Embryonic facial prominence (tissue), 1 donor: Measurements from ENCODE around the gene RPL36A.
A peak's percentile ranks its signal among the peaks of the same experiment; 100 is the strongest.

Experiments used
- DNase-seq: peaks from one replicate; pipeline ENCODE4 v3.0.0-alpha.2; 2016; ENCODE audit errors: extremely low spot score

Gene RPL36A

DNA sequence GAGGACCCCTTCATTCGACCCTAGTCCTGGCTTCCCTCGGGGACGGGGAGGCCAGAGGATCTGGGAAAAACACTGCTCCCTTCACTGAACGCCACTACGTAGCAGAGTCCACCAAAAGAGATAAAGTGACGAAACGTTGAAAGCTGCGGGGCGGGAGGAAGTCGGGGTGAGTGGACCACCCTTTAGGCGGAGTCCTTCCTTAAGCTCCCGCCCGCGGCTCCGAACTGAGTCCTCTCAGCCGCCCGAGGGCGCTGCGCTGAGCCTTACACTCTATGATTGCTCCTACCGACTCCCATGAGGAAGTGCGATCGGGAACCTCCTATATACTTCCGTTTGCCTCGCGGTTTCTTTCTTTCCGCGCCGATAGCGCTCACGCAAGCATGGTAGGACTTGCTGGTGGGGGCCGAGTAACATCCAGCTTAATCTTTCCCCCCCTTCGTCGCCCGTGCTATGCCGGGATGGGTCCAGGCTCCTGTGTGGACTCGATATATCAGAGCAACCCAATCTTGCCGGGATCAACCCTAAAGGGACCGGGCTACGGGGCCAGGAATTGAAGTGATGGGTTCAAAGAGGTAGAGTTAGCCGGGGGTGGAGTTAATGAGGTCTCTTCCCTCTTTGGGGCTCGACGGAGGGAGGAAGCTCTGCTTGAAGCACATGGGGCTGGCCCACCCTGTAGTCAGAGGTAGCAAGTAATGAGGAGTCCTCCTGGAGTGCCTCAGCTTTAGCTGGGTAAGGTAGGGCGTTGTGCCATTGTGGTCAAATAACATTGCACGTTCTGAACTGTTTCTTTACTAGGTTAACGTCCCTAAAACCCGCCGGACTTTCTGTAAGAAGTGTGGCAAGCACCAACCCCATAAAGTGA, at the start of gene RPL36A:
TSS of gene RPL36A (plus strand) at position 348 of the 862 bp plus-strand sequence. CDS start at position 381, 33 bp downstream.
- peak; percentile 80 for DNase-seq

DNA sequence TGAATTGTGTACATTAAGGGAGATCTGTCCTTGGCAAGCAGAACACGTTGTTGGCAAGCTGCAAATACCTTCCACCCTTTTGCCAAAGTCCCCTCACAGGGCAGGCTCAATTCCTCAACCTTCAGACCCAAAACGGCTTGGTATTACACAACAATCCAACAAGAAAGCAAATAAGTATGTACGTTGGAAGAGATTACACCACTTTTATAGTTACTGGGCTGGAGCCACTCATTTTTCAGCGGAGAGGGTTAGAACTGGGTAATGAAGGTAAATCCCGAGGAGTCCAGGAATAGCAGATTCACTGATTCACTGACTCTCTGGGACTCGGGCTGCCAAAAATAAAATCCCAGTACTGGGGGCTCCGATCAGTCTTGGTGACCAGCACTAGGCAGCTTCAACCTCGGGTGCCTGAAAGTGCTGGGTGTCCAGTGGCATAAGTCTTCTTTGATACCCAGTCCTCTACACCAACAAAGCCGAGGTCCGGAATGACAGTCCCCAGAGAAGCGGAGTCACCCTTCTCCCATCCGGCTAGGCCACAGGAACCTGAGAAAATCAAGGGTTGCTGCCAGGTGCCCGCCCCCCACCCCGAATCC, 42.9 kb upstream of the RPL36A start:
- DNase-seq, result no peak

DNA sequence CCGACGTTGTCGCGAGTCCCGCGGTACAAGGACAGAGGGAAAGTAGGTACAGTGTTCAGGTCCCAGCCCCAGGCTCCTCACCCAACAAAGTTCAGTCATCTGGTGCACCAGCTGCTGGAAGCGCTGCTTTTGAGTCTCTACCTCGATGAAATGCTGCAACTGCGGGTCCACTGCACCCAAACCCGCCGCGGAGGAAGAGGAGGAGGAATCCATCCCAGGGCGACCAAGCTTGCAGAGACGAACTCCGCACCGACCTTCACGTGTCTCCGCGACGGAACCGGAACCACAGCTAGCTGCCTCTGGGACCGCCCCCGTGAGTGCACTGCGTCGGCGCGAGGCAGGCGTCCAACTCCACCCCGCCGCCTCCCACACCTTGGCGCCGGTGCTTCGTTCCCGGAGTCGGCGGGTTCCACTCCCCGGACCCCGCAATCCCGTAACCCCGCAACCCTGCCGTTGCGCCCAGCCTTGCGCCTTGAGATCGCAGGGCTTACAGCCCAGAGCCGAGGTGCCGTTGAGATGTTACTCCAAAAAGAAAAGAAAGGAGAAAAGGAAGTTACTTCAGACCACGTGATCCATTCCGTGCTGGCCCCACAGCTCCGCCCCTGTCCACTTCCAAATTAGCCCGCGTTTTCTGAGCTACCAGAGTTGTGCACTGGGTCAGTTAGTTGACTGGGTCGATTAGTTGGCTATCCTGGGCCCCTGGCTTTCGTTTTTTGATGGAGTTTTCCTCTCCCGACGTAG, 42.2 kb upstream of the RPL36A start, which contains the start of gene TIMM8A:
TSS of gene TIMM8A (minus strand) at position 291 of the 741 bp plus-strand sequence. CDS start at position 213, 78 bp downstream.
- DNase-seq, result peak; percentile 14

DNA sequence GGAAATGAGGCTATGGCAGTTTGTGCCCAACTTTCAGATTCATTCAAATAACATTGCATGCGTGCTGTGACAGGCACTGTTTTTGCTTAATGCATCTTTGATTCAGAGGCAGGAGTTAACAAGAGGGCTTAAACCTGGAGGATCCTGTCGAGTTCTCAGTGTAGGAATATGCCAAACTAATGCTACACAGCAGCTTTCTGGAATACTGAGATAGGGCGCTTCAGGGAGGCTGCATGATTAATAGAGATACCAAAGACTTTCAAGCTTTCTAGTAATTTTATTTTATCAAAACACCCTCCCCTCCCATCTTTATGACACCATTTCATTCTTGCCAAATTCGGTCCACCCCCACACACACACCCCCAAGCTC, 41.6 kb upstream of the RPL36A start:
- no peak for DNase-seq

DNA sequence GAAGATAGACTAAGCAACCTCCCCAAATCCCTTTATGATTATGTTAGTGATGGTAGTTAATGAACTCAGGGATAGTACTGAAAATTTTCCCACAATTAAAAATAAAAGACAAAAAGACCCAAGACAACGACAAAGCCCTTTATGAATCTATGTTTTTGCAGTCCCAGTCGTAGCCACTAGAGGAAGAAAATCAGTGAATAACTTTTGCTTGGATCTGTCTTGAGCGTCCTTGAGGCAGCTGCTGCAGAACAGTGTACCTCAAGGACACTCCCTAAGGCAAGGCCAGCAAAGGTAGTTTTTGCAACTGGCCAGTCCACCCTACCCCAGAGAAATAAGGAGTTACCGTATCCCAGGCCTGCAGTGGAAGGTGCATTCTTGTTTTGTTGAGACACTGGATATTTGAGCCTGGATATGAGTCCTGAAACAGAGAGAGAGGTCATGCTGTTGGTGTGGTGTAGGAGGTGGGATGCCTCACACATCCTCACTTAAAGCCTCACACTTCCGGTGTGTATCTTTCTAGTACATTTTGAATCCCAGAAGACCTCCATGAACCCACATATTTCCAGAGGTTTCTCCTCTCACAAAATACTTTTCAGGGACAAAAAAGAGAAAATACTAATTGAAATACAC, 33.5 kb upstream of the RPL36A start:
- no peak for DNase-seq

DNA sequence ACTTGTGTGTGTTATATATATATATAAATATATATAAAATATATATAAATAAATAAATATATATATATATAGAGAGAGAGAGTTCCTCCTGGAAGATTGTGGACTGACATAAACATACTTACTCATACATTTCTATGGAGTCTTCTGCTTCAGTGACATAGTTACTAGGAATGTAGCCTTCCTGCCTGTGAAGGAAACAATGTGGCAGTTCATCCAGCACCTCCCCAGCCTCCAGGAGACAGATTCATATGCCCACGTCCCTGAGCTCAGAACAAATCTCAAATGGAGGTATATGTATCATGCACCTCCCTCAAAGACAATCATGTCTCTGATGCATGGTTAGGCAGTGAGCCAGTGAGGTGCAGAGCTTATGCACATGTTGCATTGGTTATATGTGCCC, 30.8 kb upstream of the RPL36A start:
- DNase-seq, result no peak

DNA sequence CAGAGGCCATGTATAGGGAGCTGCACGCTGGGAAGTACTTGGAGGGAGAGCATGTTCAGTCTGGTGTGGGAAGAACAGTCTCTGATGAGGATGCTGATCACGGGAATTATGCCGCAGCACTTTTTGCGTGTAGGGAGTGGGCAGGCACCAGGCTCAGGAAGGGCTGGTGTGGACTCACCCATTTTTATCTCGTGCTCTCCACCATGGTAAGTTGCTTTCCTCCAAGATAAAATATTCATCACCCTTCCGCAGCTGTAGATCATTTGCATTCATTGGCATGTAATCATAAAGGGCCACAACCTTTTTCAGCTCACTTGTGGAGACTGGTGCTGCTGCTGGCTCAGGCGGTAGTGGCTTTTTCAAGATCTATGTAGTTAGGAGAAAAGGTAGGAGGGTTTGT, 30.4 kb upstream of the RPL36A start:
- DNase-seq, result no peak

DNA sequence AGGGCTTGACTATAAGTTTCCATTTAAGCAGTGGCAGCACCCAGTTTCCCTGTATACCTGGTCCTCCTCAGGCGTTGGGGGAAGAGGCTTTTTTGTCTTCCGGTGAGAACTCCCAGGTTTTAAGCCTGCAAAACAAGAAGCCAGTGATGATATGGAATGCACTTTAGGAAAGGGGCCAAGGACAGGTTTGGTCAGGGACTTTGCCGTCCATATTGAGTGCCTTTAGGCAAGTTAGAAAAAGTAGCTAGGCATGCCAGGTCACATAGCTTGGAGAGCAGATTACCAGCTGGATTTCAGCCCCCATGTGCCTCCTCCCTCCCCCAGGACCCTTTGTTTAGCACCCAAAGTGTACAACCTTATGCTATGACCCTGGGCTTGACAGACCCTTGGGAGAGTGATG, 28.7 kb upstream of the RPL36A start:
- no peak for DNase-seq

DNA sequence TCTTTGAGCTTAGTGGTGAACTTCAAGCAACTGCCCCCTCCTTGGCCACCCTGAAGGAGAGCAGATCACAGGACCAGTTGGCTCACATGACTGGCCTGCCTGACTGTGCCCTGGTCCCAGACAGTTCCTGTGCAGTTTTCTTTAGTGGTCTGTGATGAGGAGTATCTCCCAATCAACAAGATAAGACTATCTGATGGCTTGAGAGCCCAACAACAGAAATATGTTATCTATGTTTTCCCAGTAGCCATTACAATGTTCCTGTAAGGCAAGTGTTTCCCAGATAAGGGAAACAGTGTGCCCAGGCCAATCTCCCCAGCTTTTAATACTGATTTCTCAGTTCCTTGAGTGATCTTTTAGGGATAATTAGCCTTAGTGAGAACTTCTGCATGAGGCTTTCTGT, 28.1 kb upstream of the RPL36A start:
- no peak for DNase-seq

DNA sequence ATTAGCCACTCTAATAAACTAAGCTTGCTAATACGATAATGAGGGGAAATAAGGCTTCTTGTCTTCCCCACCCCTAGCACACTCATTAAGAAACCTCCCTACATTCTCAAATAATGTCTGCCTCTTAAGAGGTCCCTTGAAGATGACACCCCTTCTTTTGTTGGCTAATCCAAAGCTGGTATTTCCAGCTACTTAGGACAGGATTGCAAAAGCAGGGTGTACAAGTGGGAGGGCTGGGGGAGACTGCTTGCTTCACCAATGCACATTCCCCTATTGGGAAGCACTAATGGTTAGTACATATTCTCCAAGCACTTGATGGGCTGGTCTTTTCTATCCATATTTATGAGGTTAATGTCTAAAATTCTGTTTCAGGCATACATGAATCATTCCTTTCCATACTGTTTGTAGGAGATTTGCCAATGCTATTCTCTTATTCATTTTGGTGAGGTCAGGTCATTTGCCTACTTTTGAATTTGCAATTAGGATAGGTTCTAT, 25.5 kb upstream of the RPL36A start:
- no peak for DNase-seq

DNA sequence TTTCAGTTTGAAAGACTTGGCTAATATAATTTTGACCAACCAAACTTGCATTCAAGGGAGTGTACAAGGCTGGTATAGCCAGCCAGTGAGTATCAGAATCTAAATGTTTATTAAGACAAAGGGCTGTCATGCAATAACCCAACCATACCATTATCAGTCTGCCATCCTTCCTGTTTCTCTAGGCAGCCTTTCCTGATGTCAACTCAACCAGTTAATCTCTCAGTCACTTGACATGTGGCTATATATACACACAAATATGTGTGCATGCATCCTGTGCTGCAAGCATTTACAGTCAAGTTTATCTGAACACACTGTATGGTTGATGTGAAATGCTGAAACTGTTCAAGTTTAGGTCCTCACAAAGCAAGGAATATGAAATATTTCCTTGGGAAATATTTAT, 22.0 kb upstream of the RPL36A start:
- no peak for DNase-seq

DNA sequence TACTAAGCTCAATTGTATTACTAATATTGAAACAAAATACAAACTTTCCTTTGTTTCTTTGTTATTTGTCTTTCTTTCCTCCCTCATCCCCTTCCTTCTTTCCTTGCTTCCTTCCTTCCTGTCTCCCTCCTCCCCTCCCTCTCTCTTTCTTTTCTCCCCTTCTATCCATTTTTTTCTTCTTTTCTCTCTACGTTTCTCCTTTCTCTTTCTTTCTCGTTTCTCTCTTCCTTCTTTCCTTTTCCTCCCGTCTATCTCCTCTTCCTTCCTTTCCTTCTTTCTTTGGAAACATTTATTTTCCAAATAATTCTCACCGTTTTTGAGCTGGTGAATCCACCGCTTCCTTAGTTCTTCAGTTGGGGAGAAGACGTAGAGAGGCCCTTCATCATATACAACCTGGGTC, 21.1 kb upstream of the RPL36A start:
- no peak for DNase-seq

DNA sequence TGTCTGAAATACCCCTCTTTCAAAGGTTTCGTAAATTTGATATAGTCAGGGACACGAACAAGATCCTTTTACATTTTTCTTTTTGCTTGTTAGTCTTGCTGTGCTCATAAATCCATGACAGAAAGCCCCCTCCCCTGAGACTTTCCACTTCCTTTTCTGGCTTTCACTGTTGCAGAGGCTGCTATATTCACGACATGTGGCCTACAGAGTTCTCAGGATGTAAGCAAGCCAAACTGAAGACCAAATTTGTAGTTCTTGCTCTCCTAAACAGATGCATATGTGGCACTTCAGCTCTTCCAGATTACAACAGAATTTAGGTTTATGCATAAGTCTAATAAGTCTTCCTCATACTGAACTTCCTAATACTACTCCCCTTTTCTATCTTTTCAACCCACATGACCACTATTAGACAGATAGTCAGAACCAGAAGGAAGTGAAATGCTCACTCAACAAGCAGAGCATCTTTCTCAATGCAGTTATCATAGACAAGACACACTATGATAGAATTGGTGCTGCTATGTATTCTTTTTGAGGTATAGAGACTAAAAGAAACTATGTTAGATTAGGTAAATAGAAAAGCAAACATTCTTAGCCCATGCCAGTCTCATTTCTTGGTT, 19.8 kb upstream of the RPL36A start:
- DNase-seq, result no peak

DNA sequence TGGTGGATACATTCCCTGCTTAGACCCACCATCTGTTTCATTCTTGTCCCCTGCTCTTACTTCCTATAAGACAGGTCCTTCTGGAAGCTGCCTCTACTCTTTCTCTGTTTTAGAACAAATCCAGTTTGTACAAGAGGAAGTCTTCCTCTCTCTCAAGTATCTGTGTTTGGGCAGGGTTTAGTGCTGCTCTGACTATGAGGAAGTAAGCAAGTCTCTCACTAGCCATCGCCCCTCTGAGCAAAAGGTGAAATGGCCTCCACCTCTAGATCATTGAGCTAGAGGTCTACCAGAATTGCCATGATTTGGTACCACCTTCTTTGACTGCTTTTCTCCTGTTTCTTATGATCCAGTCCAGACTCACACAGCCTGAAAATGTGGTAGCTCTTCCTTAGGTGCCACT, 13.3 kb upstream of the RPL36A start:
- DNase-seq, result no peak

DNA sequence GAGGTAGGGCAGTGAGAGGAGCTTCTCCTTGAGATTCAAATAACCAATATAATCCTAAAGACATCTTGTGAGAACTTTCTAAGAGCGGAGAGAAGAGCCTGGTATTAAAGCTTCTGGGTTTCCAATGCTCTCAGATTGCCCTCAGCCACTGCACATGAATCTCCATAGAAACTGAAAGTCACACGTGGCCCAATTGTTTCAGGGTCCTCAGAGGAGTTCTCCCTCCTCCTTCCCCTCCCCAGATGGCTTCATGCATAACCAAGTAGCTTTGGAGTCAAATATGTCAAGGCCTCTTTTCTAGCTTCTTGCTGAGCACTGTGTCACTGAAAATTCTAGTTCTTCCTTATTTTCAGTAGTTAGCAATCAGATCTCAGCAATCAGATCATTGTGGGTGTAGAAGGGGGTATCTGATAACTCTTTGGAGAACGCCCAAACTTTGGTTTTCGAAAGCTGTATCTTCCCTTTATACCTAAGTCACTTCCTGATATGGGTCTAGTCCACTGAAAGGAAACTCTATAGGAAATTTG, 7.1 kb upstream of the RPL36A start:
- no peak for DNase-seq

DNA sequence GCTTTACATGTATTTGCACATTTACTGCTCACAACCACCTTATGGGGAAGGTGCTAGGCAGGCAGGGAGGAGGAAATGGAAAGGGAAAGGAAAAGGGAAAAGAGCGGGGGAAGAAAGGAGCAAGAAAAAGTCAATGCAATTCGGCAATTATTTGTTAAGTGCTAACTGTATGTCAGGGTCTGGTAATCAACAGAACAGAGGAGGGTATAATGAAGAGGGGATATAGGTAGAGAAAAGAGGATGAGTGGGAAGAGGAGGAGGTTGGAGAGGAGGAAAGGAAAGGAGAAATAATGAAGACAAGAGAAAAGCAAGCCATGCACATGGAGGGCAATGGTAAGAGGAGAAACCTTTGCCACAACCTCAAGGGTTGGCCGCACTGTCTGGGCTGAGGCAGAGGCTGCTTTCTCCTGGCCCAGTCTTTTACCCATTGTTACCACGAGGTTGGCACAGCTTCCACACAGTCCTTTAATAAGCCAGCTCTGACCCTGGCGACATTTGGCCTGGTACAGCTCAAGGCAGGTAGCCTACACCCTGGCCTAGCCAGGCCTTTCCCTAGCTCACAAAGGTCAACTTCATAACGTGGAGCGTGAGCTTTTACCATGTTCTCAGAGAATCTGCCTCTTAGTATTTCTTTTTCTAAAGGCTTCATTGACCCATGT, 5.7 kb upstream of the RPL36A start:
- no peak for DNase-seq

DNA sequence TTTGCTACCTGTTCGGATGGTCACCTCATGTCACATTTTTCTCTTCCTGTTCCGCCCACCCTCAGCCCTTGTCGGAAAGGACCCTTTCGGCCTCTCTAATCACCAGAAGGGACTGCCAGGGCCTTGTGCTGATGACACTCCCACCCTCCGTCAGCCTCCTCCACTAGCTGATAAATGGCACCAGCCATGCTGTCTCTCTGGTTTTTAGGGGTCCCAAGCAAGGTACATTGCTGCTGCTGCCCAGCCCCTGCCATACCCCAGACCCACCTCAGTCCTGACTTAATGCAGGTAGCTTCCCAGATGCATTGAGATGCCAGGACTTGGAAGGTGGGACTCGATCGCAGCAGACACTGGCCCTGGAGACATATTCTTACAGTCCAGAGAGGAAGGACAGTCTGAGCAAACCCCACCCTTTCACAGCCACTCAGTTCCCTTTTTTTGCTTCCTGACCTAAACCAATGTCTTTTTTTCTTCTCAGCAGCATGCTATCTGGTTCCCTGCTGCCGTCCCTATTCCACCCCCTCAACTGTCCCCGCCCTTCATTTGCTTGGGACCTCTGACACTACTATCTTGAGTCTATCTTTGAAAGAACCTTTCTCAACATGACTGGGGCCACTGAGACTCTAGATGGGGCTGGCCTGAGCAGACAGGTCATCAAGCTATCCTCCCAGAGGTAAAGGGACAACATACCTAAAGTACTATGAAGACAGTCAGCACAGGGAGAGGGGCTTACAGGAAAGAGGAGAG, 4.8 kb upstream of the RPL36A start, which contains the start of gene BTK:
TSS of gene BTK (minus strand) at position 397 of the 747 bp plus-strand sequence. CDS start 10,907 bp downstream, outside the sequence.
- no peak for DNase-seq

DNA sequence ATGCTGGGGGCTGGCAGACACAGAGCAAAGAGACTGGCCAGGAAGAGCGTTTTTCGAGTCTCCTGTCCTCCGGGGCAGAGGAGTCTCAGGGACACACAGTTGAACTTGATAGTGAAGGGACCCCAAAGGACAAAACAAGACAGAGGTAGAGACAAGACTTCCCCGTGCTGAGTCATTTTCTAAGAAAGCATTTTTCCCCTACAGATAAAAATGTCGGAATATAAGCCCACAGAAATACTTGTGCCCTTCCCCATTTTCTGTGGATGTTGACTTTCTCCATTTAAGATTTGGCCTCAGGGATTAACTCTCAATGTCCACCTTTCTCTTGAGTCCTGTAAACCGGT, 4.3 kb upstream of the RPL36A start:
- DNase-seq, result no peak

DNA sequence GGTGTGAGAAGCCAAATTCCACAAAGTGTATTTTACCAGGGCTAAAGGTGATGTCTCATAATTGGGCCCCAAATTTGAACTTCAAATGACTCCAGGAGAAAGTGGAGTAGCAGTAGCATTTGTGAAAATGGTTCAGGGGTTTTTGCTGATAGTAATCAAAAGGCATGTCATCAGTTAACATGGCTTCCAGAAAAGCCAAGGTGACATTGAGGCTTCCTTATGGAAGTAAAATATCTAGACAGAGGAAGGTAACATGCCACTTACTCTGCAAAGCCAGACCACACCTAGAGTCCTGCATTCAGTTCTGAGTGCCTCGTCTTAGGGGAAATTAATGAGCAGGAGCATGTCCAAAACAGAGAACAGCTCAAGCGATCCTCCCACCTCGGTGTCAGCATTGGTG, 2.2 kb upstream of the RPL36A start:
- no peak for DNase-seq

DNA sequence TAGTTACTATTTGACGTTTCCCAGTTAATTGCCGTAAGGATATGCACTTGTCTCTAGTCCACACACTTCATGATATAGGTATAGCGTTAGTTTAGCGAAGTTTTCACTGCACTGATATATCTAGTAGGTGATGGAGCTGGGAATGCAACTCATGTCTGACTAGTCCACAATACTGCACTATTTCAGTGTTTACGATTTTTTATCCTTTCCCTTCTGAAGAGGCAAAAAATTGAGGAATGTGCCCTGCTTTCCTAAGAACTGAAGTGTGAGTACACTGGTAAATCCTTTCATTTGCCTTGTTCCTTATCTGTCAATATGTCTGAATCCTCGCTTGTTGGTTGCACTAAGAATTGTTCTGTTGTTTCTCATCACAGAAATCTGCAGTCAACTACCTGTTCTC, 1.0 kb downstream of the RPL36A start:
- no peak for DNase-seq
